Lower lobe of right lung (tissue), 2 donors: Measurements from ENCODE around the gene OSCAR. TPM values are rescaled to one million over a fixed set of nuclear protein-coding genes. Genes with fewer than 3 reads are reported as not detected.

Experiments used
- ATAC-seq, 2 donors: fragments of 200-7000 bp; cut with Tn5 transposase; one replicate each; pipeline ENCODE4 v1.9.1; 2020 to 2022; ENCODE audit warnings: mild to moderate bottlenecking in 2 of 2, moderate library complexity in 2 of 2
- DNase-seq: peaks from one replicate; pipeline ENCODE4 v3.0.0-alpha.2; 2020
- H3K27ac ChIP-seq: fragments of 200-600 bp; one replicate; pipeline ENCODE4 v1.8.0; 2022
- H3K27me3 ChIP-seq: fragments of 200-600 bp; one replicate; pipeline ENCODE4 v1.8.0; 2022; ENCODE audit warnings: low read depth
- H3K36me3 ChIP-seq: fragments of 200-600 bp; one replicate; pipeline ENCODE4 v1.8.0; 2022; ENCODE audit warnings: mild to moderate bottlenecking
- H3K4me1 ChIP-seq: fragments of 200-600 bp; one replicate; pipeline ENCODE4 v1.8.0; 2022
- H3K4me3 ChIP-seq: fragments of 200-600 bp; one replicate; pipeline ENCODE4 v1.8.0; 2022; ENCODE audit warnings: mild to moderate bottlenecking
- H3K9me3 ChIP-seq: fragments of 200-600 bp; one replicate; pipeline ENCODE4 v1.8.0; 2022
- CTCF ChIP-seq: fragments of 200-600 bp; IDR thresholded peaks from one replicate; pipeline ENCODE4 v1.8.0; 2022; ENCODE audit warnings: antibody characterized with exemption, mild to moderate bottlenecking
- intact Hi-C: fragments of 100-400 bp; cut with DNase I; formaldehyde crosslinking; loops from one replicate; pipeline ENCODE4 v1.11.0; 2022
- total RNA-seq: library from RNA; stranded (reverse); fragmentation: NEBNext Ultra II Directional; extraction: Animal tissue kit (Norgen Biotek cat#: 25700); gene quantifications from one replicate; pipeline ENCODE4 v1.2.1, GENCODE V29; 2021
- donor health status: DM: no; HTN: yes; CAD: no; lungs with severe emphysema.

The OSCAR gene
- total RNA-seq, 1 donor from 2014 or later: 77.8 TPM

- no peak overlapping the region for H3K4me3 ChIP-seq
- no peaks in the 10 kb centered on the region for H3K36me3 ChIP-seq
- peaks cover 25% of the 10 kb centered on the region for H3K27me3 ChIP-seq
- TF ChIP-seq CTCF: no peak
- DNase-seq: no peak
- no peak for ATAC-seq
- peaks cover 8% of the 10 kb centered on the region for H3K4me1 ChIP-seq
- intact Hi-C loops: no loop called here
- H3K9me3 ChIP-seq: no peaks in the 10 kb centered on the region
- H3K27ac ChIP-seq: no peak overlapping the region
These were observed 54.8 kb downstream of the OSCAR start for GRCh38 chr19:54045771-54046170.

Other genes starting within 250 kb of the OSCAR start
- 126 TPM for gene MYADM, start 232.9 kb downstream of the OSCAR start, total RNA-seq
- not detected for gene PRKCG, start 218.6 kb downstream of the OSCAR start, total RNA-seq
- not detected for gene CACNG7, start 191.5 kb downstream of the OSCAR start, total RNA-seq
- 0.21 TPM for gene CACNG8, start 137.9 kb downstream of the OSCAR start, total RNA-seq
- gene CACNG6, start 109.2 kb downstream of the OSCAR start, total RNA-seq: 2.2 TPM
- gene VSTM1, start 36.9 kb downstream of the OSCAR start, total RNA-seq: 1.7 TPM
- gene TARM1, start 19.4 kb downstream of the OSCAR start, total RNA-seq: not detected
- gene NDUFA3, start 2.1 kb upstream of the OSCAR start, total RNA-seq: 119 TPM
- gene TFPT, start 14.9 kb upstream of the OSCAR start, total RNA-seq: 22.1 TPM
- gene PRPF31, start 15.0 kb upstream of the OSCAR start, total RNA-seq: 43.5 TPM
- gene CNOT3, start 37.0 kb upstream of the OSCAR start, total RNA-seq: 44.6 TPM
- 8.0 TPM for gene LENG1, start 58.9 kb upstream of the OSCAR start, total RNA-seq
- 57.6 TPM for gene TMC4, start 72.4 kb upstream of the OSCAR start, total RNA-seq
- gene MBOAT7, start 88.8 kb upstream of the OSCAR start, total RNA-seq: 65.5 TPM
- gene TSEN34, start 90.5 kb upstream of the OSCAR start, total RNA-seq: 33.8 TPM
- 1,086 TPM for gene RPS9, start 100.1 kb upstream of the OSCAR start, total RNA-seq
- 85.6 TPM for gene LILRB3, start 122.2 kb upstream of the OSCAR start, total RNA-seq
- 36.9 TPM for gene LILRA6, start 142.0 kb upstream of the OSCAR start, total RNA-seq
- gene LILRB5, start 156.5 kb upstream of the OSCAR start, total RNA-seq: 16.0 TPM
- gene LILRB2, start 180.3 kb upstream of the OSCAR start, total RNA-seq: 26.1 TPM
- gene LILRA5, start 212.4 kb upstream of the OSCAR start, total RNA-seq: 21.9 TPM
- 6.6 TPM for gene LILRA4, start 238.4 kb upstream of the OSCAR start, total RNA-seq